Measurements from ENCODE around the gene ABHD12.

The ABHD12 gene

DNA sequence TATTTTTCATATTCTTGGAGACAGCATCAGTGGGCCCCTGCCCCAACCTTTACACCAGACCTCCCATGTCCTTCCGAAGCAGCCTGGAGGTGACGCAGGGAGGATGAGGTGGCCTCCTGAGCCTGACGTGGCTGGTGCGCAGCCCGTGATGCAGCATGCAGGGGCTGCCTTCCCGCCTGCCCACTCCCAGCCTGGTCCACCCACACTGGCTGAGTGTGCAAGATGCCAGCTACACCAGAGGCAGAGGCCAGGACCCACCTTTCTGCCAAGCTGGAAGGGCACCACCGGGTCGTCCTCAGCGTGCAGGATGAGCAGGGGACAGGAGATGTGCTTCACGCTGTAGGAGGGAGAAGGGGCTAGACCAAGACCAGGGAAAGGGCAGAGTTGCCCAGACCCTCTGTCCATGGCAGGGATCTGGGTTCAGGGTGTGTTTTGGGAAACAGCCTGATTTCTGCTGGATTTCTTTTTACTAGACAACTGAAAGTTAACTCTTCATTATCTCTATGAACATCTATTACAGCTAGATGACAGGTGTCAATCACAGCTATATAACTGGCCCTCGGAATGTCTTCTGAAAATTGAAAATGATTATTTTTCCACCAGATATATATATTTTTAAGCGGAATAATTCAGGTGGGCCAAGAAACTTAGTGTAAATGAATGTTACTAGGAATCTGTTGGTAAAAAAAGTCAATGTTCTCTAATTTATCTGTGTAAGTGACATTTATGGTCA is 87.2 kb downstream of the ABHD12 start:
- DNase-seq = no peak

GRCh38 chr20:25302596-25302995 is 88.0 kb downstream of the ABHD12 start:
- no peak for DNase-seq

DNA sequence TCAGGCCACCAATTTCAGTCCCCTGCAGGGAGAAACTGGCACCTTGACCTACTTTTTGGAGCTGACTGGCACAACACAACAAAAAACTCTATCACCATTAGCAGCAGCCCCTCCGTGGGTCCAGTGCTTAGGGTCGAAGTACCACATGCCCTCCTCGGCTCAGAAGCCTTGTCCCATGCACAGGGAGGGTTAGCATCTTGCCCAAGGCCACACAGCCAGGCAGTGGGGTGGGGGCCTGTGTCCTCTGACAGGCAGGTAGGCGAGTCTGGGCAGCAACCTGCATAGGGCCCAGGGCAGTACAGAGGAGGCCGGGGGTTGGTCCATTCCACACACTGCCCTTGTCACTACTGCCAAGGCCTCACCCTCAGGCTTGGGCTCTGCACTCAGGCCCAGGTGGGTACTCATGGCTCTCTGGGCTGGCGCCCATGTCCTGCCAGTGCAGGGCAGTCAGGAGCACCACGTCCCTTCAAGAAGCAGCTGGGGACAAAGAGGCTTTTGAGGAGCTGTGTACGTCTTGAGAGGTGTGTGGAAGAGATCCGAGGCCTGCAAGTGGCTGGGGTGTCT is 89.2 kb downstream of the ABHD12 start:
- no peak for DNase-seq

DNA sequence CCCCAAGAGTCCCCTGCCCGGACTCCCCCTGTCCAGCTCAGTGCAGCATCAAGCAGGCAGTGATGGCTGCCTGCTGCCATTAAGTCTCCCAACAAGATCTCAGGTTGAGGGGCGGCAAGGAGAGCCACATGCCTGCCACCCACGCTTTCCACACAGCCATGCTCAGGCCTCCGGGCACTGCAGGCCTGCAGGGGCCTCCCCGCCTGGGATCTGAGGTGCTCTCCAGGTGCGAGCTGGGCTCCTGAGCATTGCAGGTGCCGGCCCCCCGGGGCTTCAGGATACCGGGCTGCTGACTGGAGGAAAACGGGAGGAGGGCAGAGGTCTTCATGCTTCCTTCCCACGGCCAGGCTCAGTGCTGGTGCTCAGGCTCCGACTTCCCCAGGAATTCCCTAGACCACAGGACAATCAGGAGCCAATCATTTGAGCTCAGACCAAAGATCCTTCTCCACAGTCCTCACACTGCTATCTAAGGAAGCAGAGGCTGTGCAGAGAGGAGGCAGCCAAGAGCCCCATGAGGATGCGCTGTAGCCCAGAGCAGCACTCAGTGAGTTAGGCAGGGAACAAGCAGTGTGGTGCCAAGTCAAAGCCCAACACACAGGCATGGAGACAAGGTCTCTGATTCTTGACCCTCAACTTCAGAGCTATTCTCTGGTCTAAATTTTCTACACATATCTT is 90.0 kb downstream of the ABHD12 start:
- DNase-seq = no peak

DNA sequence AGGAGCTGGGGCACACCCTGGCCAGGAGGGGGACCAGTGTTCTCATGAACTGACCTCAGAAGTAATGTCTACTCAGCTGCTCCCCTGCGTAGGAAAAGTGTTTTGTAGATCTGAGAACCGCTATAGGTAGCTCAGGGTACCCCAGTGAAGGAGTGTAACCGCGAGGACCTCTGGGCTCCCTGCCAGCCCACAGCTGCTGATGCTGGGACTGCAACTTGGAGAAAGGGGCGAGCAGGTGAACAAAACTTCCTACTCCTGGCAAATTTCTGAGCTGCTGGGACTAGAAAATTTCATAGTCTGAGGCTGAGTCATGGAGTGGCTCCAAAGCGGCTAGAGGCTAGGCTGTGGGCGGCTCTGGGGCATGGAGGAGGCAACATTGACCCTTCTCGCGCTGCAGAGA is 90.8 kb downstream of the ABHD12 start:
- no peak for DNase-seq

DNA sequence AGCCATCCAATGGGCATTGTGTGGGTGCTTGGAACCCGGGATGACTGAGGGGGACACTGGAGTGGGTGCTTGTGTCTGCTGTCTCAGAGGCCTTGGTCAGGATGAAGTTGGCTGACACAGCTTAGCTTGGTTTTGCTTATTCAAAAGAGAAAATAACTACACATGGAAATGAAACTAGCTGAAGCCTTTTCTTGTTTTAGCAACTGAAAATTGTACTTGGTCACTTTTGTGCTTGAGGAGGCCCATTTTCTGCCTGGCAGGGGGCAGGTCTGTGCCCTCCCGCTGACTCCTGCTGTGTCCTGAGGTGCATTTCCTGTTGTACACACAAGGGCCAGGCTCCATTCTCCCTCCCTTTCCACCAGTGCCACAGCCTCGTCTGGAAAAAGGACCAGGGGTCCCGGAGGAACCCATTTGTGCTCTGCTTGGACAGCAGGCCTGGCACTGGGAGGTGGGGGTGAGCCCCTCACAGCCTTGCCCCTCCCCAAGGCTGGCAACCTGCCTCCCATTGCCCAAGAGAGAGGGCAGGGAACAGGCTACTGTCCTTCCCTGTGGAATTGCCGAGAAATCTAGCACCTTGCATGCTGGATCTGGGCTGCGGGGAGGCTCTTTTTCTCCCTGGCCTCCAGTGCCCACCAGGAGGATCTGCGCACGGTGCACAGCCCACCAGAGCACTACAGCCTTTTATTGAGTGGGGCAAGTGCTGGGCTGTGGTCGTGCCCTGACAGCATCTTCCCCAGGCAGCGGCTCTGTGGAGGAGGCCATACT is 93.3 kb downstream of the ABHD12 start:
- DNase-seq = no peak

- no peak for DNase-seq
These were observed 94.2 kb downstream of the ABHD12 start for GRCh38 chr20:25296094-25297093.

GRCh38 chr20:25295386-25296093 is 95.1 kb downstream of the ABHD12 start:
- DNase-seq = no peak

DNA sequence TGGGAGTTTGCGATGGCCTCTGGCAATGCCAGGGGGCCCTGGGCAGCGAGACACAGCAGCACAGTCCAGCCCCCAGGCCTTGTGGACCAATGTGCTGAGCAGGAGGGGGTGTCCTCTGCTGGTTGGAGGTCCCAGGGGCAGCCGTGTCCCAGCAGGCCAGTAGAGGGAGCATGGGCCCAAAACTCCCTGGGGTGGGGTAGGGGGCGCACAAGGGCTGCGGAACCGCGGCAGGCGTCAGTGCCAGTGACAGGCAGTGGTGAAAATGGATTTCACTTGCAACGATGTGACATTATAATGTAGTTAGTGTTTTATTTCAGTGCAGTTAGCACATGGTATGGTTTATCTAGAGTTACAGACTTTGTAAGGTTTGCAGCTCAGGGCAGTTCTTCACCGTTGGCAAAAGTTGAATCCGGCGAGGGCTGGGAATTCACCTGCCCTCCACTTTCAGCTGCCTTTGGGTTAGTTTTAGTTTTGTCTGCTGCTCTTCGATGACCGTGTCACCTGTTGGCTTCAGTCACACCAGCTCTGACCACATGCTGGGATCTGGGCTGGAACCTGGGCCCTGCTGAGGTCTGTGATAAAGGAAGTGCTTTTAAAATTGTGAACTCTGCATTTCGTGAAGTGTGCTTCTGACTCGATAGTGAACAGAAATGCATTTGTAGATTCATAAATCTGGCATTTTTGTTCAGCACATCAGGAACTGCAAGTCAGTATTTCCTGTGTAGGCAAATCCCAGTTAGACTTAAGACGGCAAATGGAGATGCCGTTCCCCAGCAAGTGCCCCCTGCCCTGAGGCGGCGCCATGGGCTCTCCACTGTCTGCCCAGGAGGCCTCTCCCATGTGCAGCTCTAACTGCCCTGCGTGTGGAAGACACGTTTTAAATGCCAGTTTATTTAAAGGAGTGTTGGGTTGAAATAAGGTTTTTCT is 95.9 kb downstream of the ABHD12 start:
- DNase-seq = peak; percentile 26

- DNase-seq = no peak
These were observed 96.7 kb downstream of the ABHD12 start for GRCh38 chr20:25293910-25294458.

GRCh38 chr20:25293507-25293906 is 97.1 kb downstream of the ABHD12 start:
- no peak for DNase-seq

GRCh38 chr20:25292176-25292891 is 98.3 kb downstream of the ABHD12 start:
- DNase-seq = no peak

GRCh38 chr20:25291432-25292133 is 99.1 kb downstream of the ABHD12 start:
- DNase-seq = no peak

DNA sequence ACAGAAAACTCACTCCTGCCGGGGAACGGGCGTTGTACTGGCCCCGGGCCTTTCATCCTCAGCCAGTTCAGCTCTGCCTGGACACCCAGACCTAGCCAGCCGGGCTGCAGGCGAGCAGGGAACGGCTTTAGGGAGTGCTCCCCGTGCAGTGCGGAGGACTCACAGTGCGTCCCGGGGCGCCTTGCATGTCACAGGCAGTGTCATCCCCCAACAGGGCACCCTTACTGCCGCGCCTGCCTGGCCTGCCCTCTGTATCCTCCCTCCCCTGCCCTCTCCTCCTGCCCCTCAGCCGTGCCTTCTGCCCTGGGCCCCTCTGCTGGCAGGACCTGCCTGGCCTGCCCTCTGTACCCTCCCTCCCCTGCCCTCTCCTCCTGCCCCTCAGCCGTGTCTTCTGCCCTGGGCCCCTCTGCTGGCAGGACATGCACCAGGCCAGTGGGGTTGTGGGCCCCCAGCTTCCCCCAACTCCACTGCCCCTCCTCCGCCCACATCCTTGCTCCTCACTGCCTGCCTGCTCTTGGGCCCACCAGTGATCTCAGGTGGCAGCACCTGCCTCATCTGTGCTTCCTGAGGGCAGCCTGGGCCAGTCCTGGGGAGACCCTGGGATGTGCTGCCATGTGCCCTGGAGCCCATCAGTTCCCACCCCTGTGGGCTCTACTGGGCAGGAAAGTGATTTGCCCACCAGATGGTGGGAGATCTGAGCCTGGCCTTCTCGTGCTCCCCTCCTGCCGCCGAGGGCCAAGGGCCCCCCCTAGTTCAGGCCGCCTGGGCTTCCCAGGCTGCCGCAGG is 99.8 kb downstream of the ABHD12 start:
- no peak for DNase-seq

- no peak for DNase-seq
These were observed 100.6 kb downstream of the ABHD12 start for GRCh38 chr20:25289886-25290597.

GRCh38 chr20:25288291-25289181 is 102.1 kb downstream of the ABHD12 start:
- no peak for DNase-seq

Data from NCI-H526 treated with DMSO at 0.1 percent for 48 hours (cell line).